ENCODE results near the gene GNAT3. TPM values are rescaled to one million over a fixed set of nuclear protein-coding genes. Genes with fewer than 3 reads are reported as not detected.

The GNAT3 gene
- total and polyA plus RNA-seq, 2 donors (not counting 3 experiments of a cell fraction or from before 2014, with no cell fraction given), result not detected

DNA sequence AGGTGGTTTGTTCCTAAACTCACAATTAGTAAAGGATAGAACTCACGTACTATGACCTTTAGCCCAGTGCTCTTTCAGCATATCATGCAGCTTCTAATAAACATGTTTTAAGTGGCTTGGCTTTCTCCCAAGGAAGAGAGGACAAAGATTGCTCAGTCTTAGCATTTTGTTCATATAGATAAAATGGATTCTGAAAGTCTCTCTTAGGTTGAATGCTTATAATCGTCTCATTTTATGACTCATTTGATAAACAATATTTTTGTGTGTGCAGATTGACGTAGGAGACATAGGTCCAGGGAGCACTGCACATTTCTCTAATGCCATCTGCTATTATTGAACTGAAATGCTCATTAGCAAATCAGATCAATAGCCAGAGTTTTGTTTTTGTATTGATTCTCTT is 44.8 kb downstream of the GNAT3 start:
- dilution Hi-C loops (cut with MboI; ENCODE audit: extremely low pct_ligation_motif_present, low sequenced_read_pairs) (no loop called here), intact Hi-C loops (cut with micrococcal nuclease) (no loop called here)
- POLR2A ChIA-PET, result no interaction called here
- Histone ChIP-seq H3K27ac (ENCODE audit: insufficient read depth, low read depth, low read length) (no peak overlapping the region), H3K9ac (replicated peaks; ENCODE audit: extremely low read depth, insufficient read depth, low read length) (no peak overlapping the region), H3K27me3 (ENCODE audit: control insufficient read depth in 2 of 2, insufficient read depth in 2 of 2, low read length in 2 of 2) (no peaks in the 10 kb centered on the region), H3K9me1 (replicated peaks; ENCODE audit: control insufficient read depth, extremely low read depth, insufficient read depth, low read length) (no peaks in the 10 kb centered on the region), H3K4me2 (ENCODE audit: insufficient read depth, low read length) (no peak overlapping the region), H4K20me1 (replicated peaks; ENCODE audit: control insufficient read depth, extremely low read depth, insufficient read depth, low read length) (no peaks in the 10 kb centered on the region), H3K79me2 (ENCODE audit: control insufficient read depth, insufficient read depth, low read length) (no peaks in the 10 kb centered on the region), H3K9me3 (replicated peaks; ENCODE audit: control insufficient read depth, insufficient read depth, low read length) (no peaks in the 10 kb centered on the region), H3K4me3 (replicated peaks in 1 of 3; ENCODE audit: insufficient read depth in 1 of 3, low read depth in 1 of 3, low read length in 3 of 3) (no peak overlapping the region), H3K4me1 (ENCODE audit: control insufficient read depth, extremely low read depth, insufficient read depth, low read length) (no peaks in the 10 kb centered on the region), H3K36me3 (ENCODE audit: control insufficient read depth in 2 of 2, extremely low read depth in 1 of 2, insufficient read depth in 2 of 2, low read length in 2 of 2) (no peaks in the 10 kb centered on the region), H2AFZ (ENCODE audit: low read depth, low read length) (no peak overlapping the region)
- DNase-seq (ENCODE audit: low read depth, low spot score), result peak; percentile 6
- BruUV-seq (replicated peaks), result no TSS peak
- CTCF ChIA-PET, result no interaction called here
- no peak for FAIRE-seq
- TF ChIP-seq FOS (IDR thresholded peaks at IDR 0.05; ENCODE audit: borderline replicate concordance, insufficient read depth, low read length) (peak; percentile 12), MYC (IDR thresholded peaks at IDR 0.05; ENCODE audit: low read depth, low read length) (no peak), EZH2 (IDR thresholded peaks at IDR 0.05; ENCODE audit: borderline replicate concordance, low read depth, low read length, severe bottlenecking) (no peak)

DNA sequence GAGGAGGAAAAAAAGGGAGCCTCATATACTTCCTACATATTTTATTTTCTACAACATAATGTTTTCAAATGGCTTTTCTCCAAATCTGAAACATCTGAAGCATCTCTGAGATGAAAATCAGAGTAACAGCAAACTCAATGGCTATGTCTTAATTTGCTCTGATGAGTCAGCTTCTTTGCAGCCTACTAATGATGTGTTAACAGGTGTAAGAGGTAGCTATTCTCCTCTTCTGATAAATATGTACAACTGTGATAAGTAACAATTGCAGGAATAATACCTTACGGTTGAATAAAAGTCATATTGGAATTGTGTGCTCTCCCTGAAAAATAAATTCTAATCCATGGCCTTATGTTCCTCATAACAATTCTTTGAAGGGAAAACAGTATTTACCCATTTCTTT is 45.2 kb downstream of the GNAT3 start:
- ChIA-PET POLR2A (no interaction called here), CTCF (no interaction called here)
- FAIRE-seq, result no peak
- no peak overlapping the region for H2AFZ ChIP-seq (ENCODE audit: low read depth, low read length)
- H3K9me3 ChIP-seq (replicated peaks; ENCODE audit: control insufficient read depth, insufficient read depth, low read length), result no peaks in the 10 kb centered on the region
- DNase-seq (ENCODE audit: low read depth, low spot score), result no peak
- no peaks in the 10 kb centered on the region for H3K4me1 ChIP-seq (ENCODE audit: control insufficient read depth, extremely low read depth, insufficient read depth, low read length)
- dilution Hi-C loops (cut with MboI; ENCODE audit: extremely low pct_ligation_motif_present, low sequenced_read_pairs), result no loop called here
- H3K27ac ChIP-seq (ENCODE audit: insufficient read depth, low read depth, low read length), result no peak overlapping the region
- H3K9ac ChIP-seq (replicated peaks; ENCODE audit: extremely low read depth, insufficient read depth, low read length), result no peak overlapping the region
- TF ChIP-seq FOS (IDR thresholded peaks at IDR 0.05; ENCODE audit: borderline replicate concordance, insufficient read depth, low read length) (no peak), JUN (IDR thresholded peaks at IDR 0.05; ENCODE audit: borderline replicate concordance, insufficient read depth, insufficient read length, low read depth) (no peak), MYC (IDR thresholded peaks at IDR 0.05; ENCODE audit: low read depth, low read length) (no peak), POLR2A (IDR thresholded peaks at IDR 0.05; ENCODE audit: low read depth, low read length) (no peak), POLR2AphosphoS5 (IDR thresholded peaks at IDR 0.05; ENCODE audit: insufficient read depth, low read depth, low read length) (no peak), EZH2 (IDR thresholded peaks at IDR 0.05; ENCODE audit: borderline replicate concordance, low read depth, low read length, severe bottlenecking) (no peak), GATA2 (IDR thresholded peaks at IDR 0.05; ENCODE audit: insufficient read depth, insufficient read length, low read depth, low read length) (no peak)
- TF ChIP-seq, protein P1, sequence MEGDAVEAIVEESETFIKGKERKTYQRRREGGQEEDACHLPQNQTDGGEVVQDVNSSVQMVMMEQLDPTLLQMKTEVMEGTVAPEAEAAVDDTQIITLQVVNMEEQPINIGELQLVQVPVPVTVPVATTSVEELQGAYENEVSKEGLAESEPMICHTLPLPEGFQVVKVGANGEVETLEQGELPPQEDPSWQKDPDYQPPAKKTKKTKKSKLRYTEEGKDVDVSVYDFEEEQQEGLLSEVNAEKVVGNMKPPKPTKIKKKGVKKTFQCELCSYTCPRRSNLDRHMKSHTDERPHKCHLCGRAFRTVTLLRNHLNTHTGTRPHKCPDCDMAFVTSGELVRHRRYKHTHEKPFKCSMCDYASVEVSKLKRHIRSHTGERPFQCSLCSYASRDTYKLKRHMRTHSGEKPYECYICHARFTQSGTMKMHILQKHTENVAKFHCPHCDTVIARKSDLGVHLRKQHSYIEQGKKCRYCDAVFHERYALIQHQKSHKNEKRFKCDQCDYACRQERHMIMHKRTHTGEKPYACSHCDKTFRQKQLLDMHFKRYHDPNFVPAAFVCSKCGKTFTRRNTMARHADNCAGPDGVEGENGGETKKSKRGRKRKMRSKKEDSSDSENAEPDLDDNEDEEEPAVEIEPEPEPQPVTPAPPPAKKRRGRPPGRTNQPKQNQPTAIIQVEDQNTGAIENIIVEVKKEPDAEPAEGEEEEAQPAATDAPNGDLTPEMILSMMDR (IDR thresholded peaks at IDR 0.05; ENCODE audit: extremely low read depth in 1 of 2, insufficient read depth in 1 of 2, low read depth in 1 of 2, low read length in 2 of 2), result no peak
- TF ChIP-seq, protein P2, sequence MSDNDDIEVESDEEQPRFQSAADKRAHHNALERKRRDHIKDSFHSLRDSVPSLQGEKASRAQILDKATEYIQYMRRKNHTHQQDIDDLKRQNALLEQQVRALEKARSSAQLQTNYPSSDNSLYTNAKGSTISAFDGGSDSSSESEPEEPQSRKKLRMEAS (IDR thresholded peaks at IDR 0.05; ENCODE audit: insufficient read depth, insufficient read length), result no peak
- H3K4me3 ChIP-seq (replicated peaks in 1 of 3; ENCODE audit: insufficient read depth in 1 of 3, low read depth in 1 of 3, low read length in 3 of 3), result no peak overlapping the region
- H4K20me1 ChIP-seq (replicated peaks; ENCODE audit: control insufficient read depth, extremely low read depth, insufficient read depth, low read length), result no peaks in the 10 kb centered on the region
- H3K36me3 ChIP-seq (ENCODE audit: control insufficient read depth in 2 of 2, extremely low read depth in 1 of 2, insufficient read depth in 2 of 2, low read length in 2 of 2), result no peaks in the 10 kb centered on the region
- no peaks in the 10 kb centered on the region for H3K9me1 ChIP-seq (replicated peaks; ENCODE audit: control insufficient read depth, extremely low read depth, insufficient read depth, low read length)
- BruUV-seq (replicated peaks), result no TSS peak
- intact Hi-C loops (cut with micrococcal nuclease), result no loop called here
- no peaks in the 10 kb centered on the region for H3K27me3 ChIP-seq (ENCODE audit: control insufficient read depth in 2 of 2, insufficient read depth in 2 of 2, low read length in 2 of 2)
- no peaks in the 10 kb centered on the region for H3K79me2 ChIP-seq (ENCODE audit: control insufficient read depth, insufficient read depth, low read length)
- H3K4me2 ChIP-seq (ENCODE audit: insufficient read depth, low read length), result no peak overlapping the region

Data from endothelial cell of umbilical vein (primary cell).